GM19193 (cell line): Measurements from ENCODE around the gene TCHP.

Source experiments
- POLR2A ChIP-seq: IDR thresholded peaks from 4 replicates; pipeline ENCODE4 v1.6.1; 2011; ENCODE audit not compliant: insufficient read depth, insufficient read length; ENCODE audit errors: extremely low read depth

TCHP gene

DNA sequence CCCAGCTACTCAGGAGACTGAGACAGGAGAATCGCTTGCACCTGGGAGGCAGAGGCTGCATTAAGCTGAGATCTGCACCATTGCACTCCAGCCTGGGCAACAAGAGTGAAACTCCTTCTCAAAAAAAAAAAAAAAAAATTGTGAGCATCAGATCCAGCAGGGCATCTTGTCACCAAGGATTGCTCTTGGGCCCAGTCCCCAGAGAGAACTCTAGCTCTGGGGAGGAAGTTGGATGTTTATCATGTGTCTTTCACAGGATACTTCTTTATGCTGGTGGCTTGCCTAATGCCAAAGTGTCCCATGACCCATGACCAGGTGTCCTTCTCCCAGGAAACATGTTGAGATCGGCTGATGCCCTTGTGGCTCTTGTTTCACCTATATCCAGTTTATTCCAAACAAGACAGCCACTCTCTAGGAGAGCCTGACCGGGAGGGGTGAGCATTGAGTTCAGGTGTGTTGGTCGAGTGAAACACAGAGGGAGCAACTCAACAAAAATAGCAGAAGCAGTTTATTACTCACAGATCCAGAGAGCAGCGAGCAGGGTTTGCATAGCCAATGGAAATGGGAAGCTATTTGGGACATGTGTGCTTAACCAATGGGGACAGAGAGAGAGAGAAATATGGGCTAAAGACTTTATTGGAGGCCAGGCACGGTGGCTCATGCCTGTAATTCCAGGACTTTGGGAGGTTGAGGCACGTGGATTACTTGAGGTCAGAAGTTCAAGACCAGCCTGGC, 6.6 kb upstream of the TCHP start:
- no peak for TF ChIP-seq POLR2A

DNA sequence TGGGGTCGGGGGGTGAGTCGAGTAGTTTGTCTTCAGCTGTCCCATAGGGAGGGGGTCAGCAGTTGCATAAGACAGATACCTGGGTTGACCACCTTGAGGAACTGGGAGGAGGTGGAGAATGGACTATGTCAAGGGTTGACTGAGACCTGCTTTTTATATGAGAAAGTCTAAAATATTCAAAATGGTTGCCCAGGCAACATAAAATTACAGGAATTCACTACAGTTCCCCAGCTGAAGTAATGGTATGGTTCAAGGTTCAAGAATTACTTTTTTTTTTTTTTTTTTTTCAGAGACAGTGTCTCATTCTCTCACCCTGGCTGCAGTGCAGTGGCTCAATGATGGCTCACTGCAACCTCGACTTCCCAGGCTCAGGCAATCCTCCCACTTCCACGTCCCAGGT, 5.1 kb upstream of the TCHP start:
- no peak for TF ChIP-seq POLR2A

DNA sequence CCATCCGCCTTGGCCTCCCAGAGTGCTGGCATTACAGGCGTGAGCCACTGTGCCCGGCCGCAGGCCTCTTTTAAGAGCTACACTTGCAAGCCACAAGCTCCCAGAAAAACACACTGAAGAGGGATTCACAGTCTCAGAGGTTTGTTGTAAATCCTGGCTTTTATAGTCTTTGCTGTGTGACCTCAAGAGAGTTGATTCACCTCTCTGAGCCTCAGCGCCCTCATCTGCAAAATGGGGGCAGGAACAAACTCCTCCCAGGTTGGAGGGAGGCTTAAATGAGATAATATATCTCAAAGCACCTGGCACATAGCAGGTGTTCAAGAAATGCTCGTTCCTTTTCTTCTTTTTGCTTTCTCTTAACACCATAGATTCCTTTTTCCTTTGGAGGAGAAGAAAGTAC, 3.9 kb upstream of the TCHP start:
- no peak for TF ChIP-seq POLR2A

DNA sequence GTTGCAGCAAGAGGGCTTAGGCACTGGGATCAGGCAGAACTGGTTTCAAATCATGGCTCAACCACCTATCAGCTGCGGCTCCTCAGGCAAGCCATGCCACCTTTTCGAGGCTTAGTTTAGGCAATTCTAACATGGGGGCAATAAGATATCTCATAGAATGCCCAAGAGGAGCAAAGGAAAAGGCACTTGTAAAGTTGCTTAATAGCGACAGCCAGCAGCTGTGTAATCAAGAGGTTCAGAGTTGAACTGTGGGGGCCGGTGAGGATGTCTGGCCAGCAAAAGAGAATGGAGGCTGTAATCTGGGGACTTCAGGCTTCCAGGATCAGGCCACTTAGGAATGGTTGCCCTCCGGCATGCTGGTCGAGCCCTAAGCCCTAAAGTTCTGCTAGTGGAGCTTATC, 3.0 kb upstream of the TCHP start:
- no peak for TF ChIP-seq POLR2A

DNA sequence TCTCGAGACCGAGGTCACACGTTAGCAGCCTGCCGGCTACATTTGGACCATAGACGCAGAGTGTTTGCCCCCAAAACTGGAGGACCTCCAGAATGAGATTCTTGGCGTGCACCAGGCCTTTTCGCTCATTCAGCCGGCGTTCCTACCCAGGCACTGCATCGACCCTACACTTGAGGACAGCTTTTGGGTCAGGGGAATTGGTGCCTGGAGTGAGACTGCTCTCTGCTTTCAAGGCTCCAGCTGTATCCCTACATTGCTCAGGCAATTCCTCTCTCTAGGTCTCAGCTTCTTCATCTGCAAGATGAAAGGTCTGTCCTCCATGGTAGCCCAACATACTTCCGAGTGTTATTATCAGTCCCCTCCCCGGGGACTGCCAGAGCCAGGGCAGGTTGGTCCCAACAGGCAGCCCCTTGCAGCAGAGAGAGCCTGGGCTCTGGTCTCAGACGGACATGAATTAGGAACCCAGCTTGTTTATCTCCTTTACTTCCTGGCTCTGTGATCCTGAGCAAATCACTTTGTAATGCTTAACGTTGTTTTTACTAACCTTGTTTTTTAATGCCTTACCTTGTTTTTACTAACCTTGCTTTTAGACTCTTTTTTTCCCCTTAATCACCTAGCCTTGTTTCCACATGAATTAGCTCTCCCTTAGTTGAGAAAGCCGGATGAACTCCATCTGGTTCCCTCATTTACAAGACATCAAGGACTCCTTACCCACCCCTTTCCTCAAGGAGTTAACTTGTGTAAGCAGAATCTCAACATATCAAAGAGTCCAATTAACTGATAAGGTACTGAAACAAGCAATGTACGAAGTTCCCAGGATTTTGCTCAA, 892 bp downstream of the TCHP start:
- TF ChIP-seq POLR2A, result no peak

DNA sequence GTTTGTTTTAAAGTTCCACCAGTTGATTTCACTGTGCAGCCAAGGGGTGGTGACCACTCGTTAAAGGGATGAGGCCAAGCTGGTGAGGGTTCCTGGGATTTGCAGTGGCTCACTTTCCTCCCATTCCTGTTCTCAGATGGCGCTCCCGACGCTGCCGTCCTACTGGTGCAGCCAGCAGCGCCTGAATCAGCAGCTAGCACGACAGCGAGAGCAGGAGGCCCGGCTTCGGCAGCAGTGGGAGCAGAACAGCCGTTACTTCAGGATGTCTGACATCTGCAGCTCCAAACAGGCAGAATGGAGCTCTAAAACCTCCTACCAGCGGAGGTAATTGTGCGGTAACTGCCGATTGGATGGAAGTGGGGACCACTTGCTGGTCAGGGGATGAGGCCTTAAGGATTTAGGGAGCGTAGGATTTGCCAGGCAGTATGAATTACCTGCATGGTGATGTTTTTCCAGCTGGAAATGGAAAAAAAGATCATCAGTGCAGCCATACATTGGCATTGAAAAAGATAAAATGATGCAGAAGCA, 2.9 kb downstream of the TCHP start:
- no peak for TF ChIP-seq POLR2A

DNA sequence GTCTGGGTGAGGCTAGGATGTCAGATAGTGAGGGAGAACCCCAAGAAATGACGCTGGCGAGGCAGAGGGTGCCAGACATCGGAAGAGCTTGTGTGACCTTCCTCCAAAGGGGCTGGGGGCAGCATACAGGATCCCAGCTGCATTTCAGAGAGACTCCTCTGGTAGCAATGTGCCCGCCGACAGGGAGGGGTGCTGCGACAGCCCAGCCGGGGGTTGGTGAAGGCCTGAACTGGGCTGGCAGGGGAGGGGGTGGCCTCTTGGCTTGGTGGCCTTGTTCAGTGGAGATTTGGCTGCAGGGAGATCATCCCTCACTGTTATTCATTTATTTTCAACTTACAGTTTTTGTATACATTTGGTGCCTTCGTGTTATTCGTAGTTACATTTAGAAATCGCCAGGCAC, 5.2 kb downstream of the TCHP start:
- no peak for TF ChIP-seq POLR2A

DNA sequence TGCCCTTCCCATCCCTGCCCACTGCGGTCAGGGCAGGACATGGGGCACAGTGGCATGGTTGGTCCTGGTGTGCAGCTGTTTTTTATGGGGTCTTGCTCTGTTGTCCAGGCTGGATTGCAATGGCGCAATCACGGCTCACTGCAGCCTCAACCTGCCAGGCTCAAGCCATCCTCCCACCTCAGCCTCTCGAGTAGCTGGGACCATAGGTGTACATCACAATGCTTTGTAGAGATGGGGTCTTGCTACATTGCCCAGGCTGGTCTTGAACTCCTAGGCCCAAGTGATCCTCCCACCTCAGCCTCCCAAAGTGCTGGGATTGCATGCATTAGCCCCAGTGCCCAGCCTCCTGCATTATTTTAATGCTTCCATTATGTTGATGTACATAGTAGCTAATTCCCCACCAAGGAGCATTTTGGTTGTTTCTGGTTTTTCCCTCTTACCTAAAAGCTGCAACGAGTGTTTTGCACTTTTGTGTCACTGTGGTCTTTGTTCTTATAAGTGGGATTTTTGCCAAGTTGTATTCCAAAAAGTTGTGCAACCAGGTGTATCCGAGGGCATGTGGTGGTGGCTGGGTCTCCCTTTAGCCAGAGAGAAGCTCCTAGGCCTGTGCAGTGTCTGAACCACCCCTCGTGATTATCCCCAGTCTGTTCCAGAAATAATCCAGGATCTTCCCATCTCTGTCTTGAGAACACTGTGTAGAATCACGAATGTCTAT, 10.3 kb downstream of the TCHP start:
- TF ChIP-seq POLR2A, result no peak

DNA sequence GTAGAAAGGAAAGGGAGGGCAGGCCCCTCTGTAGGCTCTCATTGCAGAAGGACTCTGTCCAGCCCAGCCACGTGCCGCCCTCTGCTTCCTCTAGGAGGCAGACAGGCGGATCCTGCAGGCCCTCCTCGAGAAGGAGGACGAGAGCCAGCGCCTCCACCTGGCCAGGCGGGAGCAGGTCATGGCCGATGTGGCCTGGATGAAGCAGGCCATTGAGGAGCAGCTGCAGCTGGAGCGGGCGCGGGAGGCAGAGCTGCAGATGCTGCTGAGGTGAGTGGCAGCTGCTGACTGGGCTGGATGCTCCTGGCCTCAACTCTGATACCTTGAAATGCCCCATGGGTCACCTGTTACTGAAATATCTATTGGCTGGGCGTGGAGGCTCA, 10.9 kb downstream of the TCHP start:
- no peak for TF ChIP-seq POLR2A

DNA sequence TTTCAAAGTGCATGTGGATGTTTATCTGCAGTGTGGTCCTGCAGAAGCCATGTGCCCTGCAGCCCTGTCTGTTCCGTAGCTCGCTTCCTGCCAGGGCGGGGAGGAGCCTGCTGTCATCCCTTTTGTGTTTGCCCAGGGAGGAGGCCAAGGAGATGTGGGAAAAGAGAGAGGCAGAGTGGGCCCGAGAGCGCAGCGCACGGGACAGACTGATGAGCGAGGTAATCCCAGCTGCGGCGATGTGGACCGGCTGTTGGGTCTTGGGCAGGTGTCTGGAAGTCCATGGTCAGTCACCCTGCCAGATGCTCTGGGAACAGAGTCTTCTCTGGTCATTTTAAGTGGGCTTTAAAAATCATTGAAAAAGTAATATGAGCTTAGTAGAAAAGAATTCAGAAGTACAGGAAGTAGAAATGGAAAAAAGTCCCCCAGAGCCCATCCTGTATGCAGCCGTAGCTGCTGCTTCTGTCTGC, 12.8 kb downstream of the TCHP start:
- TF ChIP-seq POLR2A, result no peak

DNA sequence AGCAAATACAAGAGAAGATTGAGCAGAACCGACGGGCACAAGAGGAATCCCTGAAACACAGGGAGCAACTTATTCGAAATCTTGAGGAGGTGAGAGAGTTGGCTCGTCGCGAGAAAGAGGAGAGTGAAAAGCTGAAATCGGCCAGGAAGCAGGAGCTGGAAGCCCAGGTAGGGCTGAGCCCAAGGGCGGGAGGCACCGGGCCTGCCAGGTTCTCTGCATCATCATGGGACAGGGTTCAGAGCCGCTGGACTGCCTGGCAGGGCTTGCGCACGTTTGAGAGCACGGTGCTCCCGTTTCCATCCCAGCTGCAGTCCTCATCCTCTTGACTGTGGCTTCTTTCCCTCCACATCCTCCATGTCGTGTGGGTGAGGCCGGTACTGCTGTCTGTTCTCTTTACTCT, 14.4 kb downstream of the TCHP start:
- no peak for TF ChIP-seq POLR2A

DNA sequence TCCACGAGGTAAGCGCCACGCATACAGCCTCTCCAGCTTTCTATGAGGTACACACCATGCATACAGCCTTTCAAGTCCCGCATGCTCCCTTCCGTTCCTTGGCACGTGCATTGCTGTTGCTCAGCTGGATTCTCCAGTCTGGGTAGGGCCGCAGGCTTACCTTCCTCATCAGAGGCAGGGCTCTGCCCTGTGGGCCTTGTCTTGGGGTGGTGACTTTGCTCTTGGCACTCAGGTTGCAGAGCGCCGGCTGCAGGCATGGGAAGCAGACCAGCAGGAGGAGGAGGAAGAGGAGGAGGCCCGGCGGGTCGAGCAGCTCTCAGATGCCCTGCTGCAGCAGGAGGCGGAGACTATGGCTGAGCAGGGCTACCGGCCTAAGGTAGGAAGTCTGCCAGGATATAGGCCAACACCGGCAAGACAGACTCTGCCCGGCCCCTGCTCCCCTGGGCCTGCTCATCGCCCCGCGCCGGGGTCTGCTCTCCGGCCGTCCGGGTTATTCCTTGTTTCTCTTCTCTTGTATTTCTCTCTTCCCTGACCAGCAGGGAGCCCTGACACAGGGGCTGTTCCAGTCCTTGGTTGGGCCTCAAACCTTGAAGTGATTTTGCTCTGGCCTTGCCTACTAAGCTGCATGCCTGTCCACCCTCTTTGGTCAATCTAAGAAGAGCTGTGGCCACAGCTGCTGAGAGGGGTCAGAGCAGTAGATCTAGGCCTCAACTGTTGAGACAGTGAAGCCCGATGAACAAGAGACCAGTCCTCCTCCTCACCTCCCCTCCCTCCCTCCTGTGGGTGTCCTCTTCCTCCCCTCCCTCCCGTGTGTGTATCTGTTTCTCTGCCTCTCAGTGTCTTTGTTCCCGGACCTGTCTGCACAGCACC, 15.3 kb downstream of the TCHP start:
- TF ChIP-seq POLR2A, result no peak

DNA sequence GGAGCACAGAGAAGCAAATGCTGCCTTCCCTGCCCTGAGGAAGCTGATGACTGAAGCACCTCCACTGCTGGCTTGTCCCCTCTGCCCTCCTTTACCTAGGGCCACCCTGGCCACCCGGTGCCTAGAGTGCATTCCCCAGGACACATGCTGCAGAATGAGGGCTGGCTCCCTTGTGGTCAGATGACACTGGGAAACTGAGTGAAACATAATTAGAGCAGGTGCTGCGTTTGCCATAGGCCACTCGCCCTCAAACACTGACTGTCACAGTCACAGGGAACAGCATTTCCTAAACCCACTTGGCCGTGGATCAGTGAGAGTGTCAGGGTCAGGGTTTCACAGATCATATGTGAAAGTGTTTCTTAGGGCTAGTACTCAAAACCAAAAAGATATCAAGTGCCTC, 16.0 kb downstream of the TCHP start:
- TF ChIP-seq POLR2A, result no peak

DNA sequence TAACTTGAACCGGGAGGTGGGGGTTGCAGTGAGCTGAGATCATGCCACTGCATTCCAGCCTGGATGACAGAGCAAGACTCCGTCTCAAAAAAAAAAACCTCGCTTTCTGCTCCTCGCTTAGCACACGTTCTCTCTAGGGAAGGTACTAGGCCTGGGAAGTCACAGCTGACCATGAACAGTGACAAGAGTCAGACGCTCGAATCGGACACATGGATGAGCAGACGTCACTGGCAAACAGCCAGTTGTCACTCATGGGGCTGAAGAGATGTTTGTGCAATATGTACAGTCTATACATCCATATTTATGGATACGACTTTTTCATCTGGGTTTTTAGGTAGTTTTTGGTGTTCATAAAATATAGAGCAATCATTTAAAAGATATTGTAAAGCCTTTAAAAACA, 19.4 kb downstream of the TCHP start:
- TF ChIP-seq POLR2A, result no peak
